ENCODE results near the gene SLC25A25.
"Not testable (repeated sequence)": the region's sequence is repeated elsewhere in the genome, so short reads cannot be mapped to it uniquely, and the experiment has no call there.

SLC25A25 gene

GRCh38 chr9:128051932-128052709, 15.9 kb upstream of the SLC25A25 start:
- DNase-seq (ENCODE audit: low read depth in 2 of 2): no peak

DNA sequence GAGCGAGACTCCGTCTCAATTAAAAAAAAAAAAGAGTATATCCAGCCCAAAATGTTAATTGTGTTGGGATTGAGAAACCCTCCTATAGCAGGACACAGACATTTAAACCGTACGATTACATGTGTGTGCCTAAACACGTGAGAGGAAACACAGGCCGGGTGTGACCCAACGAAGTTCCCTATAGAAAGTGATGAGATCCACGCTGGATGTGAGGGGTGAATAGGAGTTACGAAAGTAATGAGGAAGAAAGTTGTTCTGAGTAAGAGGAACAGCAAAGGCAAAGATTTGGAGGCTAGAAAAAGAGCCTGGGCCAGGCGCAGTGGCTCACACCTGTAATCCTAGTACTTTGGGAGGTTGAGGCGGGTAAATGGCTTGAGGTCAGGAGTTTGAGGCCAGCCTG, 14.5 kb upstream of the SLC25A25 start:
- no peak for DNase-seq (ENCODE audit: low read depth in 2 of 2)

- DNase-seq (ENCODE audit: low read depth in 2 of 2): no peak
Measured at GRCh38 chr9:128054087-128054486, 13.9 kb upstream of the SLC25A25 start.

GRCh38 chr9:128055344-128056040, 12.5 kb upstream of the SLC25A25 start:
- DNase-seq (ENCODE audit: low read depth in 2 of 2): no peak

DNA sequence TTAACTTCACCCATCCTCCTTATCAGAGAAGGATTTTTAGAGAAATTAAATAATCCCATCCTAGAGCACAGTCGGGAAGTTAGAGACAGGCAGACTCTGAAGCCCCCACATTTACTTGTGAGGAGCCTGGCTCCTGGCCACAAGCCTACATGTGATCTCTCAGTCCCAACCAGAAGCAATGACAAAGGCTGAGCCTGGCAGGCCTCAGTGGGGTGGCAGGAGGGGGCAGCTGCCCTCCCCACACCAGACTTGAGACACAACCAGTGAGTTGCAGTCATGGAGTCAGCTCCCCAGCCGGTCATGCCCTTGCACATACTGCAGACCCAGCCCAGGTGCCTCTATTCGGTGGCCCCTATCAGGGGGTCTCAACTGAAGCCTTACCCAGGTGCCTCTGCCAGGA, 11.9 kb upstream of the SLC25A25 start:
- no peak for DNase-seq (ENCODE audit: low read depth in 2 of 2)

DNA sequence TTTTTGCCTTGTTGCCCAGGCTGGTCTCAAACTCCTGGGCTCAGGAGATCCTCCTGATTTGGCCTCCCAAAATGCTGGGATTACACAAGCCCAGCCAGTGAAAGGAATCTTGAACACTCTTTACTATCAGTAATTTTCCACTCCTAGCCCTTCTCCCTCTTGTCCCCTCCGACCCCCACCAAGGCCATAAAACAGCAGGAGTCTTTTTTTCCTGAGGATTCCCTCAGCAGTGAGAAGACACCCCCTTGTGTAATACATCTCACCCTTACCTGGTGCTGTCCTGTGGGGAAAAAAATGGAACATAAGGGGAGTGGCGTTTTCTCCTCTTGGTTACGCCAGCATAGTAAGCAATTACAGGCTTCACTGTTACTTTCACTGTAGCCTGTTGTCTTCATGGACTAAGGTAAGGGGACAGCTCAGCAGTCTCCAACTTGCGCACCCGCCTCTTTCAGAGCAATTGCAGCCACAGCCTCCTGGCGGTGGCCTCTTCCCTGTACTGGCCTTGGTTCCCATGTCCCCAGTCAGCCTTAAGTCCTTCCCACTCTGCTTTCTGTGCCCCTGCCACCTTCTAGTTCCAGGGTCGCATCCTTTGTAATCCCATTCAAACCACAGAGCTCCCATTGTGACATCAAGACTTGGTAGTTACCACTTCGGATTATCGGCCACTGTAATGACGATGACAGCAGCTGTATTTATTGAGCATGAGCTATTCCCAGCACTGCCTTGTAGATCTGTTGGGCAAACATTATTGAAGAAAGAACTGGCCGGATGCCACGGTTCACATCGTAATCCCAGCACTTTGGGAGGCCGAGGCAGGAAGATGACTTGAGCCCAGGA, 10.9 kb upstream of the SLC25A25 start:
- no peak for DNase-seq (ENCODE audit: low read depth in 2 of 2)

- DNase-seq (ENCODE audit: low read depth in 2 of 2): no peak
Measured at GRCh38 chr9:128057724-128058409, 10.2 kb upstream of the SLC25A25 start.

DNA sequence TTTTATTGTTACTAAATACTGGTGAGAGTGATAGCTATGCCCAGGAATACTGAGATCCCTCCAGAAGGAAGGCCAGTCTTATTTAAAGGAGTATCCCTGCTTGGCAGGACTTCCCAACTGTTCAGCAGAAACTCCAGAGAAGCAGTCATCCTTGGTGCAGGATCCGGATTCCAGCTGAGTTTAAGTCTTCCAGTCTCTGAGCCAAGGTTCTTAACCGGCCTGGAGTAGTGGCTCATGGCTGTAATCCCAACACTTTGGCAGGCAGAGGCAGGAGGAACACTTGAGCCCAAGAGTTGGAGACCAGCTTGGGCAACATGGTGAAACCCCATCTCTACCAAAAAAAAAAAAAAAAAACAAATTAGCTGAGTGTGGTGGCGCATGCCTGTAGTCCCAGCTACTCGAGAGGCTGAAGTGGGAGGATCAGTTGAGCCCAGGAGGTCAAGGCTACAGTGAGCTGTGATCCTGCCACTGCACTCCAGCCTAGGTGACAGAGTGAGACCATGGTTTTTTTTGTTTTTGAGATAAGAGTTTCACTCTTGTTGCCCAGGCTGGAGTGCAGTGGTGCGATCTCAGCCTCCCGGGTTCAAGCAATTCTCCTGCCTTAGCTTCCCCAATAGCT, 8.6 kb upstream of the SLC25A25 start:
- DNase-seq (ENCODE audit: low read depth in 2 of 2): no peak

DNA sequence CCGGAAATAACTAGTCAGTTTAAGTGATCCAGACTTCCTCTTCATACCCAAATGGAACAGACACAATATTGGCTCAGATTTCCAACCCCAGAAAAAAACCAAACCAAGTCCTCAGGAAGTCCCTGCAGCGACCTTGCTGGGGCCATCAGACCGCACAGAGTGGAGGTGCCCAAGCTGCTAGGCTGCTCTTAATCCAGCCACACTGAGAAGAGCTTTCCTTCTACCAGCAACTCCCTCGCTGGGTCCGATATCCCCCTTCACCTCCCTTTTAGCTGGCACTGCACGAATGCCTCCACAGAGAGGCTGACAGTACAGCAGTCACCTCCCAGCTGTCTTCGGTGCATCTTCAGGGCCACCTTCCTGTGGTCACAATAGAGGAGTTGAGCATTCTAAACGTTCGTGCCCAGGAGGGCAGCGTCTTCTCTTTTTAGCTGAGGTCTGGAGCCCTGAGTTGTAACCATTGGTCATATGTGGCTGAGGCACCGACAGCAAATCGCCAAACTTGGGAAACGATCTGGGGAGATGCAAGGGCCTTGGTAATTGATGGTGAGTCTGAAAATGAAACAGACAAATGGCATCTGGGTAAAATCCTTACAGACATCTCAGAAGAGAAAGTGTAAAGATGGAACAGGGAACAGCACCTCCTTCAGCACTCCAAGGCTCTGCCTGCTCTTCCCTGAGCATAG, 6.6 kb upstream of the SLC25A25 start:
- no peak for DNase-seq (ENCODE audit: low read depth in 2 of 2)

- DNase-seq (ENCODE audit: low read depth in 2 of 2): no peak
Measured at GRCh38 chr9:128062279-128062678, 5.8 kb upstream of the SLC25A25 start.

GRCh38 chr9:128062846-128063831, 4.9 kb upstream of the SLC25A25 start:
- no peak for DNase-seq (ENCODE audit: low read depth in 2 of 2)

GRCh38 chr9:128065907-128066712, 1.9 kb upstream of the SLC25A25 start:
- DNase-seq (ENCODE audit: low read depth in 2 of 2): no peak

DNA sequence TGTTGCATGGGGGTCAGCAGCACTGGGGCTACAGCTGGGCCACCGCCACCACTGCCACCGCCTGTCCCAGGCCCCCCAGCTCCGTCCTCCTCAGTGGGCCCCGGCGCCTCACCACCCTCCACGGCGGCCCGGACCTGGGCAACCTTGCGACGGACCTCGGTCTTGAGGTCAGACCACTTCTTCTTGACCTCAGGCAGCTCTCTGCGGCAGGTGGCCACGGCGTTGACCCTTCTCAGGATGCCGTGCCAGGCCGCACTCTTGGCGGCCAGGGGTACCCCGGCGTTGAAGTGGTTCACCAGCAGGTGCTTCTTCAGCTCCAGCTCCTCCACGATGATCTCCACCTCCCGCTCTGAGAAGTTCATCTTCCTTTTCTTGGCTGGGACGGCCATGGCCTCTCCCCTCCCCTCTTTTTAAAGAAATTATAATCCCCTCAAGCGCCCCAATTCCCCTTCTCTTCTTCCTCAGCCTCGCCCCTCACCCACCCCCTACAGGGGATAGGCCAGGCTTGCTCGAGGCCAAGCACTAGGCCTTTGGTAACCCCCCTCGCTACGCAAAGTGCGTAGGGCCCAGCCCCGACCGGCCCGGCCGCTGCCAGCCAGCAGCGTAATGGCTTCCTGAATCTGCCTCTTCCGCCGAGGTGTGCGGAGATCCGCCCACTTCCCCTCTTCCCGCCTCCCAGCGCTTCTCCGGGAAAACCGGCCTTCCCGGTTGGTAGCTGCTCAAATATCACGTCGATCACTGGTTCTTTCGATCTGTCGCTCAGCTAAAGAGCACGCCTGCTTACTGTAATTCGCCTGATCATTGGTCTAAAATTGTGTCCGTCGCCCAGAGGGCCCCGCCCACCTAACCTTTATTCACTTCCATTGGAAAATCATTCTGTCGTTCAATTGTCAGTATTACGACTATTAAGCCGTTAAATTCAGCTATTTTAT, 1.1 kb upstream of the SLC25A25 start, which contains the start of gene NAIF1:
TSS of gene NAIF1 (minus strand) at position 608 of the 932 bp plus-strand sequence. CDS start at position 389, 219 bp downstream.
- peak; percentile 91 to 94 for DNase-seq (ENCODE audit: low read depth in 2 of 2)

GRCh38 chr9:128068386-128069205, 564 bp downstream of the SLC25A25 start:
- DNase-seq (ENCODE audit: low read depth in 2 of 2): peak in 1 of 2 donors; percentile 11

- DNase-seq (ENCODE audit: low read depth in 2 of 2): no peak
Measured at GRCh38 chr9:128070874-128071273, 2.8 kb downstream of the SLC25A25 start.

- not testable (repeated sequence) for DNase-seq (ENCODE audit: low read depth in 2 of 2)
Measured at GRCh38 chr9:128071475-128071874, 3.4 kb downstream of the SLC25A25 start.
